ENCODE results near the gene ZFYVE16.
"Not testable (repeated sequence)": the region's sequence is repeated elsewhere in the genome, so short reads cannot be mapped to it uniquely, and the experiment has no call there.

Gene ZFYVE16
- 14.8 to 32.7 (median 27.7) reads per million in 4 donors for total RNA-seq

DNA sequence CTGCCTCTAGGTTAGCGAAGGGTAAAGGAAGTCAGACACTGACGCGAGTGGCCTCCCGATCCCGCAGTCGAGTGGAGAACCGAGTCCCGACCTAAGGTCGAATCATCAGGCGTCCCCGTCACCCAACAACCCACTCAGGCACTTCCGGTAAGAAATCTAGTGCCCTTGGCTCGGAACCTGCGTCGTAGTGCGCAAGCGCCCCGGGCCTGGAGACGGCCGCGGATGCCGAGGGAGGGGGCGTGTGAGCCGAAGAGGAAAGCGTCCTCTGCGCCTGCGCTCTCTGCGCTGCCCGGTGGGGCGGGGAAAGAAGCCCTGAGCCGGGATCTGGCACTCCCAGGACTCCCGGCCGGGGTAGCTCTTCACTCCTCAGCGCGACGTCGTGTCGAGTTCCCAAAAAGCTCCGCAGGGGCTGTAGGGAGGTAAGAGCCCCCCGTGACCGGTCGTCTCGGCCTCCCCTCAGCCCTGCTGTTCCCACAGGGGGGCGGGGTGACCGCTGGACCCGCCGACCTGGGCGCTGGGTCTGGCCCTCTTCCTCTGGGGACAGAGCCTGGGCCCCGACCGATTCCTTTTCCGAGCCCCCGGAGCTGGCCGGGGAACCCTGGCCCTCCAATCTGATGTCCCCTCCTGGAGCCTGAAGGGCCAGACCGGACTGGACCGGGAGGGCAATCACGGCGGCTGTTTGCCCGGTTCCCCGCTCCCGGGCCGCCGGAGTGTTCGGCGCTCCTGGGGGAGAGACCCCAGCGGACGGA lies at the start of gene ZFYVE16:
TSS of gene ZFYVE16 (plus strand) at position 330 of the 749 bp plus-strand sequence. CDS start 26,084 bp downstream, outside the sequence.
- DNase-seq = peak; percentile 93 to 97 (median 94)

DNA sequence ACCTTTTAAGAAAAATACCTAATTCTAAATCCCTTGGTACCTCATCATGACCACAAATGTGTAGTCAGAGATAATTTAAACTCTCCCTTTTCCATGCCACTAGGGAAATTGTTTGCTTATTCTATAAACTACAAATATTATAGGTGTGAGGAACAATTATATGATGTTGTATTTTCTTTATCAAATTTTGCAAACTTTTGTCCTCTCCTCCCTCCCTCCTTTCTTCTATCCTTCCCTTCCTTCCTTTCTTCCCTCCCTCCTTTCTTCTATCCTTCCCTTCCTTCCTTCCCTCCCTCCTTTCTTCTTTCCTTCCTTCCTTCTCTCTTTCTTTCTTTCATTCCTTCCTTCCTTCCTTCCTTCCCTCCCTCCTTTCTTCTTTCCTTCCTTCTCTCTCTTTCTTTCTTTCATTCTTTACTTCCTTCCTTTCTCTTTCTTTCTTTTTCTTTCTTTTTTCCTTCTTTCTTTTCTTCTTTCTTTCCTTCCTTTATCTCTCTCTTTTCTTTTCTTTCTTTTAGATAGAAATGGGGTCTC lies 46.9 kb upstream of the ZFYVE16 start:
- DNase-seq = no peak

DNA sequence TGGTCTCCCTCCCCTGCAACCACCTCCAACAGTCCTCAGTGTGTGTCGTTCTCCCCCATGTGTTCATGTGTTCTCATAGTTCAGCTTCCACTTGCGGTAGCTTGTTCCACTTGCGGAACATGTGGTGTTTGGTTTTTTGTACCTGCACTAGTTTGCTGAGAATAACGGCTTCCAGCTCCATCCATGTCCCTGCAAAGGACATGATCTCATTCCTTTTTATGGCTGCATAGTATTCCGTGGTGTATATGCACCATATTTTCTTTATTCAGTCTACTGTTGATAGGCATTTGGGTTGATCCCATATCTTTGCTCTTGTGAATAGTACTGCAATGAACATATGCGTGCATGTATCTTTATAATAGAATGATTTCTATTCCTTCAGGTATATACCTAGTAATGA lies 43.0 kb upstream of the ZFYVE16 start:
- no peak for DNase-seq

DNA sequence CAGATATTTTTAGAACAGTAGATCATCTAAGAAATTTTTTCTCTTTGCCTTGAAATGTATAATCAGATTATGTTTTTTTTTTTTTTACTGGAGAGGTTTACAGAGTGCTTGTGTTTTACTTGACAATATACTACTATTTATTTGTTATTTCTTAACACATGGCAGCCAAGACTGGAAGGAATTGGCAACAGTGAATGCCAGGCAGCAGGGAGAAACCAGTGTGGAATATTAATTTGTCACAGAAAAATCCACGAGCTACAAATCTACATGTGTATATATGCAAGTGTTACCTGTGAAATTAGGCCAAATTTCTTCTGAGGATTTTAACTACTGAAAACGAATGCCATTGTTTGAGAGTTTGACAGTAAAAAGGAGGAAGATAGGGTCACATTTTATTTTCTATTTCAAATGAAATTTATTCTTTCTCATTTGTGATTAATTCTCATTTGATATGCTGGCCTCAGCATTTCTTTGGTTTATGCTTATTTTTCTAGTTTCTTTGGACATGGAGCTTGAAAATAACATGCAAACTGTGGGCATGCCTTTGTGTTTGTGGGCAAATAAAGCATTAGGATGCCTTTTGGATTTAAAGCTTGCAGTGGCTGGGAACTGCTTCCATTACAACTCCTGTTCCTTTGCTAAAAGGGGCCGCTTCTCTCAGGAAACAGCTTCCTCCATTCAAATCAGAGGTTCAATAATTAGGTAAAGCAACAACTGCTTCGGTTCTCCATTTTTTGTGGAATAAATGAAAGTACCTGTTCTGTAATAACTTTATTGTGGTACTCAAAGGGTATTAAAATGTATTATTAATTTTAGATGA lies 39.0 kb upstream of the ZFYVE16 start:
- DNase-seq = no peak

DNA sequence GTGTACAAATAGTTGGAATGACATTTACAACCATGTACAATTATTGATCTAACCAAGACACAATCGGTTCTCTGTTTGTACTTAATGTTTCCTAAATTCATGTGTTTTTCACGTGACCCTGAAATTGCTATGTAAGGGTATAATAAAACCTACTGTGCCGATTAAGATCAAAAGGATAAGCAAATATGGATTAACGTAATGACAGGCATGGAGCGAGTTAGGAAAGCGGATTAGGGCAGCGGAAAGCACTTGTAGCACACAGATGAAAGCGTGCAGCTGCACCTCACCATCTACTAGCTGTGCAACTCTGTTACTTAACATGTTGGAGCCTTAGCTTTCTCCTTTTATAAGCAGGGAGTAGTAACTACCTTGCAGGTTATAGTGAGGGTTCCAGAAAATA lies 38.3 kb upstream of the ZFYVE16 start:
- no peak for DNase-seq

DNA sequence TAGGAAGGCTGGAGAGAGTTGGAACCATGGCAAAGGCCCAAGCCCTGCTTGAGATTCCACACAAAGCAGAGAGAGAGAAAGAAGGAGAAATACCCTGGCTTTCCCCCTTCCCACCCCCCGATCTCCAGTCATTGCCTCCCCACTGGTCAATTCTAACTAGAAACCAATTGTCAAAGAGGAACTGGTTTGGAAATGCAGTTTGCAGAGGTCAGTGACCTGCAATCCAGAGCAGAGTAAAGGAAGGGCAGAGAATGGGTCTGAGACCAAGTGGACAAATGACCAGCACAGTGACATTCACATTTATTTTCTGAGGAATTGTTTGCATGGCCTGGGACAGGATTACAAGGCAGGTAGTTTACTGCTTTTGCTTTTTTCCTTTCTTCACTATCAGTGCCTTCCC lies 37.5 kb upstream of the ZFYVE16 start:
- no peak for DNase-seq

DNA sequence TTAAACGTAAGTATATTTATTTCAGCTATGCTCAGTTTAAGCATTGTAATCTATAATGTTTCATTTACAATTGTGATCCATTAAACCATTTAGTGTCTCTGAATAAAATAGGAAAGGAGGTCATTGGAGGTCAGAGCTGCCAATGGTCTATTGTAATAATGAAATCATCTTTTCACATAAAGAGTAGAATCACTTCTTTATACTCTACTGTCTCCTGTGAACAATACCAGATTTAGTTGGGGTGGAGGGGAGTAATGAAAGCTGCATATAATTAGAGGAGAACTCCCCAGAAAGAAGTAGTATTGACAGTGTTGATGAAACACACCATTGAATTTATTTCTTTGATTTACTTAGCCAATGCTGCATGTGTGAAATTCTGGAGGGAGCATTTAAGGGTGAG lies 35.1 kb upstream of the ZFYVE16 start:
- DNase-seq = no peak

DNA sequence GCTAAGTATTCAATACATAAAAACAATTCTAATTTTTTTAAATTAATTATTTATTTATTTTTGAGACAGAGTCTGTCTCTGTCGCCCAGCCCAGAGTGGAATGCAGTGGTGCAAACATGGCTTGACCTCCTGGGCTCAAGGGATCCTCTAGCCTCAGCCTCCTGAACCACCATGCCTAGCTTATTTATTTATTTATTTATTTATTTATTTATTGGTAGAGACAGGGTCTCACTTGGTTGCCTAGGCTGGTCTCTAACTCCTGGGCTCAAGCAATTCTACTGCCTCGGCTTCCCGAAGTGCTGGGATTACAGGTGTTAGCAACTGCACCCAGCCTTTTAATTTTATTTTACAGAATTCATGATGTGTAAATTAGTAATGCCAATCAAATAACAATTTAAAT lies 33.7 kb upstream of the ZFYVE16 start:
- DNase-seq = no peak

DNA sequence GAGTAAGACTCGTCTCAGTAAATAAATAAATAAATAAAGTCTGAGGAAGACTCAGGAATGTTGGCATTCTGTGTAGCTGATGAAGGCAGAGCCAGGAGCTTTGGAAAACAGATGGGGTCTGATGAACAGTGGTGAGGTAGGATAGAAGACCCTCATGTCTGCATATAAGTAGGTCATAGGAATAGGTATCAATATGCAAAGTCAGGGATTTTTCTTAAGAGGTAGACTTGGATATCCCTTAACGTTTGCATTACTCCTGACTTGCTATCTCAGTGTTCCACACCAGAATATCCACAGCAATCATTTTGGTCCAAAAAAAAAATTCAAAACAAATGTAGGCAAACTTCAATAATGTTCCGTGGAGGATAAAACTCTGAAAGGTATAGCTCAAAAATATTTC lies 31.3 kb upstream of the ZFYVE16 start:
- no peak for DNase-seq

DNA sequence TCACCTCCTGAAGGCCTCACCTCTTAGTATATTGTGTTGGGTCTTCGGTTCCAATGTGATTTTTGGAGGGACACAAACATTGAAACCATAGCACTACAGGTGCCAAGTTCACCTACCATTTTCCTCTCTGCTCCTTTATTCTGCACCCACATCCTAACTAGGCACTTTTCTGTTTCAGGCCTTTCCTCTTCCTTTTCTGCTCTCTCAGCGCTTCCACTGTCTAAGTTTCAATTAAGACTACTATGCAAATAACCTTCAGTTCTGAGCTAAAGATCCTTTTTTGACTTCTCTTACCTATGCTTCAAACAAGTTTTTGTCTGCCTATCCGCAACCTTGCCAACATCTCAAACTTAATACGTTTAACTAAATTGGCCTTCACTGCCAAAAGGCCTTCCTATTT lies 25.4 kb upstream of the ZFYVE16 start:
- no peak for DNase-seq

DNA sequence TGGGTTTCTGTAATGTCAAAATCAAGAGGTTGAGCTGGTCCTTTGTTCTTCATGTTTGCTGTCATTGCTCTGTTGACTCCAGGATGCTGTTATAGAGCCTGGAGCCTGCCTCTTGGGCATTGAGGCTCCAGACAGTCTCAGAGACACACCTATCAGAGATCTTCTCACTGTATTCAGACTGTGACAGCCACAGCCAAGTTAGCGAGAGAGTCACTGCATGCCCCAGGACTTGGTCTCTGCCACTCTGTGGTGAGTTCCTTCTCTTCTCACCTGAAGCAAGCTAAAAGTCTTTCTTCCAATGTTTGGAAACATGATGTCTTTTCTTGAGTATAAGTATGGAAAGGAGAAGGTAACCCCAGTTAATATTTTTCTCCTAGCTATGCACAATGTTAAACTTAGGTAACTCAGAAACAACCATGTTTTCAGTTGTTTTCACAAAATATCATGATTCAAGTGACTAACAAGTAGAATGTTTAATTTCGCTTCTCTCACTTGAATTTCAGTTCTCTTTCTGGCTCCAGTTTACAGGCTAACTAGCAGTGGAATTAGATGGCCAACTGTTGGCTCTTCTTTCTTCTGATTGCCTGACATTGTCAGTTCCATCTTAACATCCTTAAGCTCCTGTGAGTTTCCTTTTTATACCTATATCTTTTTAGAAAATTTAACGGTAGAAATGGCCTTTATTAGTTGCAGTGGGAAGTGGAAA lies 20.6 kb upstream of the ZFYVE16 start:
- no peak for DNase-seq

DNA sequence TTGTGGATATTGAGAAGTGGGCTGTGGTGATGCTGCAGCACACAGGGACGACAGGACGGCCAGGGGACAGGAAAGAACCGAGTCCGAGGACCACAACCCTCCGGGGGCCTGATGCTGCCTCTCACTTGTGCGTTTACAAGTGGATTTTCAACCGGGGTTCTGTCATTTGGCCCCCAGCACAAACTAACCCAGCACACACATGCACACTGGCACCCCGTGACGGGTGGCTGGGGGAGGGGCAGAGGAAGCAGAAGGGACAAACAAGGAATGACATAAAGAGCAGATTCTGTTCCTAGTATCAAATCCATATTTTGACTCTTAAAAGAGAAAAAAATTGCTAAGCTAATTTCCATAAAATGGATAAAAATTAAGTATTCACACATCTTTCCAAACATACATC lies 18.3 kb upstream of the ZFYVE16 start:
- DNase-seq = no peak

DNA sequence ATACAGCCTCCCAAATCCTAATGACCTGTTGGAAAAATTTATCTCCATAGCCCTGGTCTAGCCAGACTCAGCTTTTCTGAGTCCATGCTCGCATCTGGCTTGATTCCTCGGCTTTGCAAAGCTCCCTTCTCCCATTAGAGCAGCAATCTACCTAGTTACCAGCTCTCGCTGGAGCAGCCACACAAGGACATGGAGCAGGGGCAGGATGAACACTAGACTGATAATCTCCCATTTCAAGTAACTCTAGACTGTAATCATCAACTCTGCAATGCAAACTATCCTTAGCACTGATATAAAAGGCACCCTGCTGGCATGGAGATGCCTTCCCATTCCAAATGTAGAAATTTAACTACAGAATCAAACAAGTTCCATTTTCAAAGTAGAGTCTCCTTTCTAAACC lies 17.5 kb upstream of the ZFYVE16 start:
- DNase-seq = not testable (repeated sequence)

DNA sequence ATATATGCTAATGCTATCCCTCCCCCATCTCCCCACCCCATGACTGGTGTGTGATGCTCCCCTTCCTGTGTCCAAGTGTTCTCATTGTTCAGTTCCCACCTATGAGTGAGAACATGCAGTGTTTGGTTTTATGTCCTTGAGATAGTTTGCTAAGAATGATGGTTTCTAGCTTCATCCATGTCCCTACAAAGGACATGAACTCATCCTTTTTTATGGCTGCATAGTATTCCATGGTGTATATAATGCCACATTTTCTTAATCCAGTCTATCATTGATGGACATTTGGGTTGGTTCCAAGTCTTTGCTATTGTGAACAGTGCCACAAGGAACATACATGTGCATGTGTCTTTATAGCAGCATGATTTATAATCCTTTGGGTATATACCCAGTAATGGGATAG lies 16.6 kb upstream of the ZFYVE16 start:
- not testable (repeated sequence) for DNase-seq

DNA sequence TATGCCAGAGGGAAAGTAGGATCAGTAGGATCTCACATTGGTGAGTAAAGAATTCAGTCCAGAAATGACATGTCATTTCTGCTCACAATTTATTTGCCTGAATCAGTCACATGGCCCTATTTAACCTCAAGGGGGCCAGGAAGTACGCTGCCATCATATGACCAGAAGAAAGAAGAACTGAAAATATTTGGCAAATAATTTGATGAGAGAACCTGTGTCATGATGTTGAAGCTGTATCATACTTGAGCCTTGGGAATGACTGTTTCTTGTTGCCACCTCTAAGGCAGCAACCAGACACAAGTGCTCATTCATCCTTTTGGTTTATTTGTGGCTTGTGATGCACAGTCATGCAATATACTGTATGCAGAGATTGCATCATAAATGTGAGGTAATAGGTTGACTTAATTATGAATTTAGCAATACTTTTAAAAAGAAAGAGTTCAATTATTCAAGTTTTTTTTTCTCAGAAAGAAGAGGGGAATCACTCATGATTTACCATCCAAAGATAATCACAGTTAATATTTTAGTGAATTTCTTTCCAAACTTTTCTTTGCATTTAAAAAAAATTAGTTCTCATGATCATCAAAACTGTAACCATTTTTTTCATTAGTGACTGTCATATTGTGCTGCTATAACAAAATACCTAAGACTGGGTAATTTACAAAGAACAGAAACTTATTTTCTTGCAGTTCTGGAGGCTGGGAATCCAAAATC lies 8.2 kb upstream of the ZFYVE16 start:
- DNase-seq = peak in 1 of 5 donors; percentile 28

DNA sequence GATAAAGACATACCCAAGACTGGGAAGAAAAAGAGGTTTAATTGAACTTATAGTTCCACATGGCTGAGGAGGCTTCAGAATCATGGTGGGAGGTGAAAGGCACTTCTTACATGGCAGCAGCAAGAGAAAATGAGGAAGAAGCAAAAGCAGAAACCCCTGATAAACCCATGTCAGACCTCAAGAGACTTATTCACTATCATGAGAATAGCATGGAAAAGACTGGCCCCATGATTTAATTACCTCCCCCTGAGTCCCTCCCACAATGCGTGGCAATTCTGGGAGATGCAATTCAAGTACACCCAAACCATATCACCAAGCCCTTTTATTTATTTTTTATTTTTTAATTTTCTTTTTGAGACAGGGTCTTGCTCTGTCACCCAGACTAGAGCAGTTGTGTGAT lies 7.5 kb upstream of the ZFYVE16 start:
- DNase-seq = not testable (repeated sequence)

DNA sequence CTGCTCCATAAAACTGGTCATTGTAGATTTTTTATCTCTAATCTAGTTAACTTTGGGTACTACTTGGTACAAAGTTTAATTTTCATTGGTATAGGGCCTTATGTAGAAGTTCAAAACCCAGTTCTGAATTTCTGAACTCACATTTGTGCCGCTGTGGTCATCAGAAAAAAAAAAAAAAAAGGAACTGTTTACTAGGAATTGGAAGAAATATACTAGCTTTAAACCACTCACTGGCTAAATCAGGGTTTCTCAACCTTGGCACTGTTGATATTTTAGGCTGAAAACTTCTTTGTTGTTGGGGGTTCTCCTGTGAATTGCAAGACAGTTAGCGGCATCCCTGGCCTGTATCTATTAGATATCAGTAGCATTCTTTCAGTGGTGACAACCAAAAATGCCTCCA lies 4.1 kb upstream of the ZFYVE16 start:
- DNase-seq = no peak

DNA sequence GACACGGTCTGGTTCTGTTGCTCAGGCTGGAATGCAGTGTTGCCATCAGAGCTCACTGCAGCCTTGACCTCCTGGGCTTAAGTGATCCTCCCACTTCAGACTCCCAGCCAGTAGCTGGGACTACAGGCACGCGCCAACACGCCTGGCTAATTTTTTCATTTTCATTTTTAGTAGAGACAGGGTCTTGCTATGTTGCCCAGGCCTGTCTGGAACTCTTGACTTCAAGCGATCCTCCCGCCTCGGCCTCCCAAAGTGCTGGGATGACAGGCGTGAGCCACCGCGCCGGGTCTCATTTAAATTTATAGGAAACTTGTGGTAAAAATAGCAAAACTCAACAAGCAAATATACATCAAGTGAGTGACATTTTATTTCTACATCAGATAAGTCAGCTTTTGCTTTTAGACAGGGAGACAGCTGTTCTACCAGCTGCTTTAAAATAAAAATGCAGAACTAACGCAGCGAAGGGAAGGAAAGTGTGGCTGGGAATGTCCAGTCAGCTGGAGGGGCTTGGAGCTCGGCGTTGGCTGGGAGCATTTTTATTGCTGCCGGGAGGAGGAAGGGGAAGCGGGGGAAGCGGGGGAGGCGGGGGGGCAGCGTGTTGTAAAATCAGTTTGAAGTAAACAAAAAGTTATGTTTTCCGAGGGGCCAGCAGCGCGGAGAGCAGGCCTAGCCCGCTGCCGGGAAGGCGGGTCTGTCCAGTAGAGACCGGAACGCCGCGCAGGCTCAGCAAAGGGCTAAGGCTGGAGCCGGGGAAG lies 707 bp upstream of the ZFYVE16 start:
- no peak for DNase-seq

DNA sequence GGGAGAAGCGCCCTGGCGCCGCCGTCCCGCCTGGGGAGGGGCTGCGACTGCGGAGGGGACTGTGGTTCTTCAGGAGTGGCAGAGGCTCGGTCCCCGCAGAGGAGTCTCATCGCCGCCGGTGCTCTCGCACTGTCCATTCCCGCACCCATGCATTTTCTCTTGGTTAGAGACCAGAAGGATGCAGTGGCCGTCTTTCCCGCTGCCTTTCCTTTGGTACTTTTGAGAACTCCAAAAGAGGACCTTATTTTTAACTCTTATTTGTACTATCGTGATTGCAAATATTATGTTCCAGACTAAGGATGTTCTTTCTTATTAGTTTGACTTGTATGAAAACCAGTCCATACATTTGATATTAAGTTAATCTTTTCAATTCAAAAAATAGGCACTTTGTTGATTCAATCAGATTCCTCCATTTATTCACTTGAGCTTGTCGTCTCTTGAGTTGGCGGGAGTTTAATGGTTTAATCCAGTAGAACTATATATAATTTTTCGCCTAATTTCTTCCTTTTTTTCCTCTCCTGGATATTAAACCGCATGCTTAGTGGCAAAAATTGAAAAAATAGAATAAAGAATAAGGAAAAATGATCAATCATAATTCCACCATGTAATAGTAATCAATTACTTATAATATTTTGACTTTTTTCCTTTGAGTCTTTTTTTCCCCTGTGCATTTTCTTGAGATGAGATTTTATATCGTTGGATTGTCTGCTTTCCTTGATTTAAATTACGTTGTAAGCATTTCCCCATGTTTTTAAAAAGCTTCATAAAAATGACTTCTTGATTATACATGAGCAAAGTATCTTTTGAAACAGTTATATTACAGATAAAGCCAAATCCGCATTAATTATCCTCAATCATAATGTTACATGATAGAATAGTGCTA lies 861 bp downstream of the ZFYVE16 start:
- DNase-seq = peak in 4 of 5 donors; percentile 22 to 40 (median 34)

DNA sequence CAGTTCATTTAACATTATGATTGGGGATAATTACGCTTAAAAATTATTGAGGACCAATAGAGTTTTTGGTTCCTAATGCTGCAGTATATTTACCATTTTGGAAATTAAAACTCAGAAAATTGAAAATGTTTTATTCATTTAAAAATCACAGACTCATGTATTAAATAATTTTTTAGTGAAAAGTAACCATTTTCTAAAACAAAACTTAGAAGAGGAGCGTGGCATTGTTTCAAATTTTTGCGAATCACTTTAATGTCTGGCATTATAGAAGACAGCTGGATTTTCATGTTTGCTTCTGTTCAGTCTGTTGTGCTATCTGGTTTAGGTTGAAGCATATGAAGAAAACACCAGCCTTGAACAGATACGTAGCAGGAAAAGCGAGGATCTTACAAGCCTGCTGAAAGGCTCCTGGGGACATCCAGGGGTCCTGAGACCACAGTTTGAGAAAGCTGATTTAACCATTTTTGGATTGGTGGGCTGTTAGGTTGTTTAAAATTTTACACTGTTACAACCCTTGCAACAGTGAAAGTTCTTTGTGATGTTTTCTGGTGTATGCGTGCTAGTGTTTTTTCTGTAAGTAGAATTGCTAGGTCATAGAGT lies 1.6 kb downstream of the ZFYVE16 start:
- DNase-seq = no peak

Data from T-helper 1 cell (primary cell).